K562 (cell line): ENCODE results near the gene IGFL1. TPM values are rescaled to one million over a fixed set of nuclear protein-coding genes. Genes with fewer than 3 reads are reported as not detected.
A peak's percentile ranks its signal among the peaks of the same experiment; 100 is the strongest.

Experiments used
- BRCA1 ChIP-seq, 2 experiments: fragments of 450-650 bp in 1 of 2; sonication (generic) in 1 of 2; formaldehyde crosslinking in 1 of 2; IDR thresholded peaks; 2 replicates each; pipeline versions ENCODE4 v1.5.0 to v1.6.1; 2017 to 2020; ENCODE audit warnings: mild to moderate bottlenecking in 1 of 2, missing genetic modification reagents in 1 of 2
- CHAMP1 ChIP-seq: fragments of 450-650 bp; IDR thresholded peaks from 2 replicates; pipeline ENCODE4 v1.6.1; 2016; ENCODE audit warnings: mild to moderate bottlenecking
- GATA2 ChIP-seq: sonication (generic); formaldehyde crosslinking; IDR thresholded peaks from 2 replicates; pipeline ENCODE4 v1.4.0; 2020; ENCODE audit warnings: mild to moderate bottlenecking, missing genetic modification reagents
- GATAD2A ChIP-seq: fragments of 450-650 bp; IDR thresholded peaks from 2 replicates; pipeline ENCODE4 v1.6.1; 2017
- HOXB6 ChIP-seq: fragments of 250-450 bp; sonication (Bioruptor Pico); IDR thresholded peaks from 2 replicates; pipeline ENCODE4 v1.5.1; 2022; ENCODE audit warnings: mild to moderate bottlenecking, borderline replicate concordance
- KDM4B ChIP-seq, 2 experiments: fragments of 450-650 bp in 1 of 2; sonication (generic) in 1 of 2; IDR thresholded peaks; 2 replicates each; pipeline ENCODE4 v1.6.1; 2016 to 2017; ENCODE audit warnings: borderline replicate concordance in 2 of 2, antibody characterized with exemption in 1 of 2, low read depth in 1 of 2, mild to moderate bottlenecking in 1 of 2
- NCOA2 ChIP-seq, 2 experiments: fragments of 450-650 bp; IDR thresholded peaks; 2 replicates each; pipeline ENCODE4 v1.6.1; 2018; ENCODE audit warnings: mild to moderate bottlenecking in 2 of 2, moderate library complexity in 1 of 2; ENCODE audit not compliant: partially characterized antibody in 2 of 2
- POLR3A ChIP-seq: IDR thresholded peaks from 2 replicates; pipeline ENCODE4 v1.6.1; 2011; ENCODE audit warnings: borderline replicate concordance, mild to moderate bottlenecking, moderate library complexity; ENCODE audit not compliant: insufficient read length, insufficient read depth; ENCODE audit errors: extremely low read depth
- REST ChIP-seq, 2 experiments: fragments of 450-650 bp; formaldehyde crosslinking in 1 of 2; IDR thresholded peaks; 2 replicates each; pipeline versions ENCODE4 v1.4.0 to v1.6.1; 2014 to 2020; ENCODE audit warnings: mild to moderate bottlenecking in 2 of 2, borderline replicate concordance in 1 of 2, low read depth in 1 of 2
- STAT5A ChIP-seq: IDR thresholded peaks from 2 replicates; pipeline ENCODE4 v1.6.1; 2012; ENCODE audit warnings: low read length, inconsistent platforms, borderline replicate concordance
- polyA plus RNA-seq, 8 experiments: library from polyadenylated mRNA; depleted of rRNA in 4 of 8; stranded (reverse) in 5 of 8; unstranded in 3 of 8; fragments of >200 nt; fragmentation: Nextera tagmentation in 2 of 8; fragmentation: Illumina TruSeq in 1 of 8; extraction: Ambion mirVana in 2 of 8; extraction: Trizol in 1 of 8; gene quantifications; 2 replicates each; pipeline versions ENCODE4 v1.2.1 to v1.2.3, GENCODE V29; 2011 to 2014; ENCODE audit warnings: inconsistent platforms in 1 of 8, missing spikeins in 1 of 8
- total RNA-seq, 7 experiments: library from RNA; depleted of rRNA in 6 of 7; stranded (reverse); fragments of >200 nt in 6 of 7; fragmentation: Illumina TruSeq in 2 of 7; extraction: Trizol in 2 of 7; gene quantifications; 2 replicates each; pipeline versions ENCODE4 v1.2.1 to v1.2.3, GENCODE V29; 2011 to 2021; ENCODE audit warnings: low replicate concordance in 1 of 7
- TF ChIP-seq, protein P1 (sequence below): IDR thresholded peaks from 2 replicates; pipeline ENCODE4 v1.6.1; 2011; ENCODE audit not compliant: insufficient read length; ENCODE audit errors: extremely low read depth
- TF ChIP-seq, protein P2 (sequence below): fragments of 250-450 bp; sonication (Bioruptor Pico); IDR thresholded peaks from 2 replicates; pipeline ENCODE4 v1.8.0; 2022; ENCODE audit warnings: moderate library complexity, mild to moderate bottlenecking, inconsistent platforms

The IGFL1 gene
- total and polyA plus RNA-seq, 9 of the 15 experiments (the other 6 are each of a cell fraction or from before 2014, with no cell fraction given) = not detected

GRCh38 chr19:46202872-46203860 is 26.4 kb upstream of the IGFL1 start (continued):
- TF ChIP-seq REST (IDR thresholded peaks at IDR 0.05; ENCODE audit: borderline replicate concordance) (no peak), REST (CRISPR knock-in tag; IDR thresholded peaks at IDR 0.05; ENCODE audit: low read depth) (peak; percentile 85), KDM4B (IDR thresholded peaks at IDR 0.05; ENCODE audit: borderline replicate concordance in 2 of 2, low read depth in 1 of 2) (no peak), CHAMP1 (no peak), HOXB6 (CRISPR knock-in tag) (no peak), GATA2 (CRISPR knock-in tag) (peak; percentile 88), GATAD2A (no peak), STAT5A (no peak), NCOA2 (IDR thresholded peaks at IDR 0.05; ENCODE audit: partially characterized antibody in 2 of 2) (no peak), POLR3A (no peak), BRCA1 (IDR thresholded peaks at IDR 0.05) (no peak), BRCA1 (CRISPR knock-in tag; IDR thresholded peaks at IDR 0.05) (no peak)
- TF ChIP-seq, protein P1, sequence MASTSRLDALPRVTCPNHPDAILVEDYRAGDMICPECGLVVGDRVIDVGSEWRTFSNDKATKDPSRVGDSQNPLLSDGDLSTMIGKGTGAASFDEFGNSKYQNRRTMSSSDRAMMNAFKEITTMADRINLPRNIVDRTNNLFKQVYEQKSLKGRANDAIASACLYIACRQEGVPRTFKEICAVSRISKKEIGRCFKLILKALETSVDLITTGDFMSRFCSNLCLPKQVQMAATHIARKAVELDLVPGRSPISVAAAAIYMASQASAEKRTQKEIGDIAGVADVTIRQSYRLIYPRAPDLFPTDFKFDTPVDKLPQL = no peak
- TF ChIP-seq, protein P2, sequence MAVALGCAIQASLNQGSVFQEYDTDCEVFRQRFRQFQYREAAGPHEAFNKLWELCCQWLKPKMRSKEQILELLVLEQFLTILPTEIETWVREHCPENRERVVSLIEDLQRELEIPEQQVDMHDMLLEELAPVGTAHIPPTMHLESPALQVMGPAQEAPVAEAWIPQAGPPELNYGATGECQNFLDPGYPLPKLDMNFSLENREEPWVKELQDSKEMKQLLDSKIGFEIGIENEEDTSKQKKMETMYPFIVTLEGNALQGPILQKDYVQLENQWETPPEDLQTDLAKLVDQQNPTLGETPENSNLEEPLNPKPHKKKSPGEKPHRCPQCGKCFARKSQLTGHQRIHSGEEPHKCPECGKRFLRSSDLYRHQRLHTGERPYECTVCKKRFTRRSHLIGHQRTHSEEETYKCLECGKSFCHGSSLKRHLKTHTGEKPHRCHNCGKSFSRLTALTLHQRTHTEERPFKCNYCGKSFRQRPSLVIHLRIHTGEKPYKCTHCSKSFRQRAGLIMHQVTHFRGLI (CRISPR knock-in tag) = peak; percentile 90
- TF ChIP-seq, all 486 proteins: peak for 151
